NCI-H1694 (cell line): Measurements from ENCODE around the gene MGLL.

Source experiments
- DNase-seq: peaks from one replicate; lab custom pipeline; 2025; lab: John Stamatoyannopoulos, UW

MGLL gene

DNA sequence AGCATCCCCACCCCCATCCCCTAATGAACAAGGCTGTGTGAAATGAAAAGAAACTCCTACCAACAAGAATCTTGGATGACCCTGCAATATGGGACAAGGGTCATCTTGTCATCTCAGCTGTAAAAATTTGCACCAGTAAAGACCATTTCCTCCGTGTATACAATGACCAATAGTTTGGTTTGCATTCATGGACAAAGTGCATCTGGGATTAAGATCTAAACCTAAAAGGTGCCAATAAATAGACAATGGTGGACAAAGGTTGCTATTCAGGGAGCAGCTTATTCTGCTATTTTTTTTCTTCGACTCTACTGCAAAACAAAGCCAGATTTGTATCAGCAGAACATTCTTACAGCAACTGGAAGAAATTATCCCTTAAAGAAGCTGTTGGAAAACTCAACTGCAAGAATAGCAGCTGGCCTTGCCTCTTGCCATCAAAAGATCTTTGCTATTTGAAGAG, 8.0 kb downstream of the MGLL start:
- no peak for DNase-seq

DNA sequence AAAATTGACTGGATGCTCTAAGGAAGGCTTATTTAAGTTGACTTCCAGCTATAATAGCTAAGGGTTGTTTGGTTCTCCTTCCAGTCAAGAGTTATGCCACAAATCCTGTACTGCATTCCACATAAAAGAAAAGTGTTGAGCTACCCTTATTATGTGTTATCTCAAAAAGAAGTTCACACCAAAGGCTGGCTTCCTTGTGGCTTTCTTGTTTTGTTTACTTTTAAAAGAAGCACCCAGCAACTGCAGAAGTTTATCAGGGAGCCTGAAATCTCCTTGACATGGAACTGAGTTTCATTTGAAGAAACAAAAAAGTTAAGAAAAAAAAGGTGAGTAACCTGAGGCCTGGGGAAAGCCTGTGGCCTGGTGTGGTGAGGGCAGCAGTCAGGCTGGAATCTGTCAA, 10.2 kb downstream of the MGLL start:
- DNase-seq: no peak

DNA sequence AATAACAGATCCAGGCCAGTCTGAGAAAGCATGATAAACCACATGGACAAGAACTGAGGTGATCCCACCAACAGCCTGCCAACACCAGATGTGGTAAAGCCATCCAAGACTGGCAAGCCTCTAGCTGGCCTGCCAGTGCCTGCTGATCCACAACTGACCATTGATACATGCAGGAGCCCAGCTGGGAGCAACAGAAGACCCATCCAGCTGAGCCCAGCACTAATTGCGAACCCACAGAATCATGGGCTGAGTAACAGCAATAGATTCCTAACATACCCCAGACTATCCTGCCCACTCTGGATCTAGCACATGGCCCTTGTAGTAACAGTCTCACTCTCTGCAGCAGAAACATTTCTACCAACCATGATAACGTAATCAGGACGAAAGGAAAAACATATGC, 10.6 kb downstream of the MGLL start:
- no peak for DNase-seq

DNA sequence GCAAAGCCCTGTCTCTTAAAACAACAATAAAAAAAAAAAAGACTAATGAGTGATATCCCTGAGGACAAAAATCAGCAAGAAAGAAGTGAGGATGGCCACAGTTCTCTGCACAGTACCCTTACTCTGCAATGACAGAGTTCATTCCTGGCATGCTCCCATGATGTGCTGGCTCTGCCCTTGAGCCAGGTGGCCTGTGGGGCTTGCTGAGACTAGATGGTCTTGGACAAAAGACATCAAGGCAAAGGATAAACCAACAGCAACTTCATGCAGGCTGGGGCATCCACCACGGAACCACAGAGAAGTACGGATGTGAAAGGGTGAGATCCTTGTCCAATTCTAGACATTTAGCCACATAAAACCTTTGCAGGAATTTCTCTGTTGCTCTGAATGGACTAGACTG, 12.7 kb downstream of the MGLL start:
- no peak for DNase-seq

DNA sequence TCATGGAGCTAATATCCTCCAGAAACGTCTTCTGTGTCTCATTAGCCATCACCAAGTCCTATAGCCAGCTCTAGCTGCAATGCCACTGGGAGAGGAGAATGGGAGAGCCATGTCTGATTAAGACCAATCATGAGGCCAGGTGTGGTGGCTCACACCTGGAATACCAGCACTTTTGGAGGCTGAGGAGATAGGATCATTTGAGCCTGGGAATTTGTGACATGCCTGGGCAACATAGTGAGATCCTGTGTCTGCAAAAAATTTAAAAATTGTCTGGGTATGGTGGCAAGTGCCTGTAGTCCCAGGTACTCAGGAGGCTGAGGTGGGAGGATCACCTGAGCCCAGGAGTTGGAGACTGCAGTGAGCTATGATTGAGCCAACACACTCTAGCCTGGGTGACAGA, 13.1 kb downstream of the MGLL start:
- no peak for DNase-seq

GRCh38 chr3:127808197-127808596, 14.1 kb downstream of the MGLL start:
- DNase-seq: no peak

GRCh38 chr3:127805026-127805753, 17.1 kb downstream of the MGLL start:
- no peak for DNase-seq

DNA sequence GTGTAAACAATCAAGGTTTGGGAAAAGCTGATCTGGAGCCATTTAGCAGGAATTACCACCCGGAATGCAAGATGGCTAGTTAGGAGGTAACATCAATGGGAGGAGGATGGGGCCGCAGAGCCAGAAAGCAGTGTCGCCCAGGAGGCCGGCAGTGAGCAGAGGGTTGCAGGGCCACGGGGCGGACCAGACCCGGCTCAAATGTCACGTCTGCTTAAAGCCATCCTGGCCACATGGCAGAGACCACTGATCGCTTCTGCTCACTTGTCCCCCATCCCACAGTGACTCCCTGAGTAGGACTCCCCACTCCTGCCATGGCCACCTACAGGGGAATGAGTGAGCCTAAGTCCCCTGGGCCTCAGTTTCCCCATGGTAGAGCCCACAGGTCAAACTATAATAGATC, 18.2 kb downstream of the MGLL start:
- no peak for DNase-seq

DNA sequence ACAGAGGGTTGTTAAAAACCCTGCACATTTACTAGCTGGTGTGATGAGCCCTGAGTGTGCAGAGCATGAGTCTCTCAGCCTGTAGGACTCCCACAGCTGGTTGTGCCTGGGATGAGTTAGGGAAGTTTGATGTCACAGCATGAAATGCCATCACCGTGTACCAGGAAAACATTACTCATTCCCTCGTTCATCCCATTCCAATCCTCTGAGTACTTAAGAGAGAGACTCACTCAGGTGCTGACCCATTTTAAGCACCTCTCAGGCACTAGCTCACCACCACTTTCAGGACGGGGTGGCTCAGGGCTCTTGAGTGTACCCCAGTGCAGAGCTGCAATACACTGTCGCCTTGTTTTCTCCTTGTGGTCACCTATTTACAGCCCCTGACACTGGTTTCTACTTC, 18.7 kb downstream of the MGLL start:
- DNase-seq: no peak

DNA sequence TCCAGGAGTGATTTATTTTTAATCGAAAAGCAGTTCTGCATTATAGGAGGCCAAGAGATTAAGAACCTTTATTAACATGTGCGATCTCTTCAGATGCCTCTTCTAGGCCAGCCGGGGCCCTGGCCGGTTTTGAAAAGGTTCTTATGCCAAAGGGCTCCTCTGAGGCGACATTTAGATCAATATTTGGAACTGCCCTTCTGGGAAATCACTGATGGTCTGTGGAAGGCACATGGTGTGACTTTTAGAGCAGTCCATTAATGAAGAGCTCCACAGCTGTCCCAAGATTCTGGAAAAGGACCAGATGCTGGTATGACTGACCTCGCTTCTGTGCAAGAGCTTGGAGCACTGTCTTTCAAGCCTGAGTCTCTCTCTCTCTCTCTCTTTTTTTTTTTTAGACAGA, 19.7 kb downstream of the MGLL start:
- no peak for DNase-seq

GRCh38 chr3:127801731-127802313, 20.5 kb downstream of the MGLL start:
- DNase-seq: no peak

- DNase-seq: no peak
Observed at GRCh38 chr3:127800508-127800907, 21.8 kb downstream of the MGLL start.

GRCh38 chr3:127799476-127800222, 22.7 kb downstream of the MGLL start:
- no peak for DNase-seq

DNA sequence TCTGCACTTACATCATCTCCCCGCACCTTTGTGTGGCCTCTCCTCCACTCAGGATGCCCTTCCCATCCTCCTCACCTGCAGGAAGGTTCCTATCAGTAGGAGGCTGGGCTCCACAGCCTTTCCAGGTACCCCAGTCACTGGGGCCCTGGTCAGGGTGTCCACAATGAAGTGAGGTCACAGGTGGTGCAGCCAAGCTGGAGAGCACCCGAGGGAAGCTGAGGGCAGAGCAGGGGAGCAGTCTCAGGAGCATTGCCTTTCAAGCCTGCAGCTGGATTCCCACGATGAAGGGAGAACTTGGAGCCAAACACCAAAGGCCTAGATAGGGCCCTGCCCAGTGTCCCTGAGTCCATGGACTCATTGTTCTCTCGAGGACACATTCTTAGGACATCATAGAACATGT, 23.6 kb downstream of the MGLL start:
- no peak for DNase-seq

DNA sequence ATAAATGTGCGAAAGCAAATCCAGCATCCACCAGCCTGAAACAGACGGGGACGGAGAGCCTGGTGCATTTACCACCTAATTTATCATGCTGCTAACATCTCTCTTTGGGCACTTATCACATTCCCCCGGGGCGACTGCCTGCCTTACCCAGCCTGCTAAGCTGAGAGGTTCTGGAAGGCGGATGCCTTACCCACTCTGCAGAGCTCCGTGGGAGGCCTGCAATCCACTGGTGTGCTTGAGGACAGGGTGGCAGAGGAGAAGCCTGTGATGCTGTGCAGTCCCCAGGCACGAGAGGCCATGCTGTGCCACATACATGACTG, 25.5 kb downstream of the MGLL start:
- DNase-seq: no peak

- DNase-seq: no peak
Observed at GRCh38 chr3:127796045-127796830, 26.1 kb downstream of the MGLL start.

GRCh38 chr3:127794972-127795371, 27.3 kb downstream of the MGLL start:
- no peak for DNase-seq

DNA sequence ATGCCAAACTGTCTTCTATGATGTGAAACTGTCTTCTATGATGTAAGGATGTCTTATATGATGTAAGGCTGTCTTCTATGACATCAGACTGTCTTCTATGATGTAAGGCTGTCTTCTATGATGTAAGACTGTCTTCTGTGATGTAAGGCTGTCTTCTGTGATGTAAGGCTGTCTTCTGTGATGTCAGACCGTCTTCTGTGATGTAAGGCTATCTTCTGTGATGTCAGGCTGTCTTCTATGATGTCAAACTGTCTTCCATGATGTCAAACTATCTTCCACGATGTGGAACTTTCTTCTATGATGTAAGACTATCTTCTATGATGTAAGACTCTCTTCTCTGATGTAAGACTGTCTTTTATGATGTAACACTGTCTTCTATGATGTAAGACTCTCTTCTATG, 27.9 kb downstream of the MGLL start:
- no peak for DNase-seq

GRCh38 chr3:127792541-127793292, 29.6 kb downstream of the MGLL start:
- no peak for DNase-seq

GRCh38 chr3:127791221-127791913, 30.9 kb downstream of the MGLL start:
- no peak for DNase-seq

DNA sequence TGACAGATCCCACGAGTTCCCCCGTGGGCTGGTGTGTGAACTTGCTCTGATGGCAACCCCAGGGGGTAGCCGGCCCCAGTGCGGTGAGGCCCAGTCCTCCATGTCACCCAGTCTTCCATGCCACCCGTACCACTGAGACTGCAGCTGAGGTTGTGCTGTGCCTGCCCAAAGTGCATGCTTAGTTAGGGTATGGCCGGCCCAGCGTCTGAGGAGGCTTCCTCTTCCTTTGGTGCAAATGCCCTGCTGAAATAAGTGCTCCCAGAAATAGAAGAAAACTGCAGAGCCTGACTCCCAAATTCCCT, 31.5 kb downstream of the MGLL start:
- no peak for DNase-seq
